SK-N-SH (cell line): ENCODE measurements around the gene MRPL18. TPM values are rescaled to one million over a fixed set of nuclear protein-coding genes. Genes with fewer than 3 reads are reported as not detected.
"Not testable (repeated sequence)": the region's sequence is repeated elsewhere in the genome, so short reads cannot be mapped to it uniquely, and the experiment has no call there.

Source experiments
- CTCF ChIA-PET: fragments of 300-600, 350-600 bp; formaldehyde crosslinking; extraction: SDS; loops from one replicate; lab custom pipeline; 2021; lab: Yijun Ruan, JAX
- POLR2A ChIA-PET: fragments of 350-600 bp; sonication (Branson Sonifier 250); formaldehyde crosslinking; extraction: SDS; loops from one replicate; lab custom pipeline; 2020; ENCODE audit warnings: antibody characterized with exemption, inconsistent platforms; lab: Yijun Ruan, JAX
- DNase-seq: peaks from one replicate; pipeline ENCODE4 v3.0.0; 2012
- H2AFZ ChIP-seq: fragments of 200-600 bp; sonication (generic); 2 replicates; pipeline ENCODE4 v1.8.1; 2016; ENCODE audit warnings: antibody characterized with exemption, mild to moderate bottlenecking, low read depth
- H3F3A ChIP-seq: fragments of 200-600 bp; sonication (generic); replicated peaks from 2 replicates; pipeline ENCODE3; 2016; ENCODE audit warnings: antibody characterized with exemption, mild to moderate bottlenecking; ENCODE audit not compliant: insufficient read depth
- H3K27ac ChIP-seq, 2 experiments: fragments of 200-500 bp in 1 of 2; fragments of 200-600 bp in 1 of 2; sonication (Bioruptor generic) in 1 of 2; sonication (generic), shearing (Covaris generic) in 1 of 2; 2 replicates each; pipeline versions ENCODE4 v1.5.1 to v1.6.1; 2014 to 2016; ENCODE audit warnings: low read depth in 2 of 2, inconsistent platforms in 1 of 2, low read length in 1 of 2, mild to moderate bottlenecking in 1 of 2, mixed read lengths in 1 of 2
- H3K27me3 ChIP-seq: fragments of 200-600 bp; sonication (generic), shearing (Covaris generic); 2 replicates; pipeline ENCODE4 v1.6.1; 2016; ENCODE audit warnings: mixed run types; ENCODE audit not compliant: insufficient read depth
- H3K36me3 ChIP-seq, 2 experiments: fragments of 200-500 bp in 1 of 2; fragments of 200-600 bp in 1 of 2; sonication (Bioruptor generic) in 1 of 2; sonication (generic) in 1 of 2; replicated peaks in 1 of 2; 2 replicates each; pipeline versions ENCODE3 to v1.5.1; 2014 to 2016; ENCODE audit warnings: low read length in 1 of 2, mild to moderate bottlenecking in 1 of 2; ENCODE audit not compliant: insufficient read depth in 2 of 2, control insufficient read depth in 1 of 2
- H3K4me1 ChIP-seq, 2 experiments: fragments of 200-500 bp in 1 of 2; fragments of 200-600 bp in 1 of 2; sonication (Bioruptor generic) in 1 of 2; sonication (generic), shearing (Covaris generic) in 1 of 2; 2 replicates each; pipeline versions ENCODE4 v1.5.1 to v1.6.1; 2014 to 2016; ENCODE audit warnings: low read depth in 1 of 2, low read length in 1 of 2, mixed run types in 1 of 2; ENCODE audit not compliant: insufficient read depth in 2 of 2, control insufficient read depth in 1 of 2
- H3K4me2 ChIP-seq: fragments of 200-600 bp; sonication (generic), shearing (Covaris generic); 2 replicates; pipeline ENCODE4 v1.6.1; 2017; ENCODE audit warnings: mixed run types
- H3K4me3 ChIP-seq, 2 experiments: fragments of 200-500 bp in 1 of 2; fragments of 200-600 bp in 1 of 2; sonication (Bioruptor generic) in 1 of 2; sonication (generic), shearing (Covaris generic) in 1 of 2; 2 replicates each; pipeline versions ENCODE4 v1.5.1 to v1.8.1; 2014 to 2016; ENCODE audit warnings: low read depth in 2 of 2, inconsistent platforms in 1 of 2, low read length in 1 of 2, mild to moderate bottlenecking in 1 of 2, mixed read lengths in 1 of 2, moderate library complexity in 1 of 2
- H3K79me2 ChIP-seq: fragments of 200-600 bp; sonication (generic); 2 replicates; pipeline ENCODE4 v1.8.1; 2017; ENCODE audit warnings: mild to moderate bottlenecking; ENCODE audit not compliant: insufficient read depth
- H3K9ac ChIP-seq: fragments of 200-600 bp; sonication (generic); 2 replicates; pipeline ENCODE4 v1.6.1; 2017; ENCODE audit warnings: mixed run types
- H3K9me2 ChIP-seq: fragments of 200-600 bp; sonication (generic); 2 replicates; pipeline ENCODE4 v1.6.1; 2017; ENCODE audit warnings: mixed run types
- H3K9me3 ChIP-seq: fragments of 200-600 bp; sonication (generic); 2 replicates; pipeline ENCODE4 v1.6.1; 2017; ENCODE audit warnings: mixed run types, mild to moderate bottlenecking, moderate library complexity
- H4K20me1 ChIP-seq: fragments of 200-600 bp; sonication (generic); 2 replicates; pipeline ENCODE4 v1.6.1; 2017; ENCODE audit warnings: mild to moderate bottlenecking, mixed run types; ENCODE audit not compliant: insufficient read depth
- CHD2 ChIP-seq: fragments of 150-350 bp; IDR thresholded peaks from 2 replicates; pipeline ENCODE4 v1.6.1; 2018; ENCODE audit warnings: low read length; ENCODE audit not compliant: partially characterized antibody
- EP300 ChIP-seq, 2 experiments: IDR thresholded peaks; 2 replicates each; pipeline versions ENCODE4 v1.4.0 to v1.6.1; 2012; ENCODE audit warnings: borderline replicate concordance in 1 of 2, low read depth in 1 of 2, low read length in 1 of 2
- EZH2phosphoT487 ChIP-seq: fragments of 200-600 bp; sonication (generic); IDR thresholded peaks from 2 replicates; pipeline ENCODE4 v1.6.1; 2017; ENCODE audit warnings: low read depth, mixed run types, mild to moderate bottlenecking, antibody characterized with exemption, moderate library complexity, borderline replicate concordance
- FOXJ3 ChIP-seq: sonication (generic); formaldehyde crosslinking; IDR thresholded peaks from 2 replicates; pipeline ENCODE4 v1.5.1; 2020; ENCODE audit warnings: mild to moderate bottlenecking, missing genetic modification reagents
- FOXM1 ChIP-seq: IDR thresholded peaks from 2 replicates; pipeline ENCODE4 v1.4.0; 2012; ENCODE audit warnings: low read depth, mild to moderate bottlenecking
- GABPA ChIP-seq: IDR thresholded peaks from 2 replicates; pipeline ENCODE4 v1.4.0; 2012; ENCODE audit warnings: low read depth, mild to moderate bottlenecking
- GATA2 ChIP-seq: sonication (generic); formaldehyde crosslinking; IDR thresholded peaks from 2 replicates; pipeline ENCODE4 v1.5.0; 2020; ENCODE audit warnings: mild to moderate bottlenecking, missing genetic modification reagents
- IRF3 ChIP-seq: fragments of 150-350 bp; IDR thresholded peaks from 2 replicates; pipeline ENCODE4 v1.6.1; 2016; ENCODE audit warnings: mild to moderate bottlenecking, low read depth, low read length
- JUND ChIP-seq: IDR thresholded peaks from 2 replicates; pipeline ENCODE4 v1.4.0; 2012
- NFIC ChIP-seq: IDR thresholded peaks from 2 replicates; pipeline ENCODE4 v1.4.0; 2012; ENCODE audit warnings: borderline replicate concordance
- NRF1 ChIP-seq: IDR thresholded peaks from 2 replicates; pipeline ENCODE4 v1.6.1; 2012; ENCODE audit warnings: low read depth, mild to moderate bottlenecking, low read length
- POLR2AphosphoS5 ChIP-seq: IDR thresholded peaks from 2 replicates; pipeline ENCODE4 v1.6.1; 2012; ENCODE audit warnings: low read depth, low read length
- RAD21 ChIP-seq: IDR thresholded peaks from 2 replicates; pipeline ENCODE4 v1.6.1; 2012; ENCODE audit warnings: mild to moderate bottlenecking, low read length
- RCOR1 ChIP-seq: fragments of 150-350 bp; IDR thresholded peaks from 2 replicates; pipeline ENCODE4 v1.6.1; 2017; ENCODE audit warnings: antibody characterized with exemption, low read length
- RXRA ChIP-seq: IDR thresholded peaks from 2 replicates; pipeline ENCODE4 v1.4.0; 2012; ENCODE audit warnings: low read depth, mild to moderate bottlenecking, borderline replicate concordance
- SMC3 ChIP-seq: IDR thresholded peaks from 2 replicates; pipeline ENCODE4 v1.6.1; 2012; ENCODE audit warnings: low read depth, low read length, improper control_type of control experiment
- TAF1 ChIP-seq: IDR thresholded peaks from 2 replicates; pipeline ENCODE4 v1.6.1; 2012; ENCODE audit warnings: low read depth, mild to moderate bottlenecking, low read length, moderate library complexity, borderline replicate concordance
- TCF12 ChIP-seq: IDR thresholded peaks from 2 replicates; pipeline ENCODE4 v1.4.0; 2012
- YY1 ChIP-seq: IDR thresholded peaks from 2 replicates; pipeline ENCODE4 v1.4.0; 2012; ENCODE audit warnings: low read depth, mild to moderate bottlenecking
- WGBS: methylation state at CpG from one replicate; pipeline ENCODE4 v1.1.6; 2017; ENCODE audit warnings: low lambda C conversion rate; 5-methylcytosine and 5-hydroxymethylcytosine counted together
- polyA plus RNA-seq, 3 experiments: library from polyadenylated mRNA; depleted of rRNA; stranded (reverse); fragments of >200 nt; gene quantifications; 2 replicates each; pipeline ENCODE4 v1.2.3, GENCODE V29; 2012

Gene MRPL18
- polyA plus RNA-seq, 1 of the 3 experiments (the other 2 are of a cell fraction): 84.4 TPM

DNA sequence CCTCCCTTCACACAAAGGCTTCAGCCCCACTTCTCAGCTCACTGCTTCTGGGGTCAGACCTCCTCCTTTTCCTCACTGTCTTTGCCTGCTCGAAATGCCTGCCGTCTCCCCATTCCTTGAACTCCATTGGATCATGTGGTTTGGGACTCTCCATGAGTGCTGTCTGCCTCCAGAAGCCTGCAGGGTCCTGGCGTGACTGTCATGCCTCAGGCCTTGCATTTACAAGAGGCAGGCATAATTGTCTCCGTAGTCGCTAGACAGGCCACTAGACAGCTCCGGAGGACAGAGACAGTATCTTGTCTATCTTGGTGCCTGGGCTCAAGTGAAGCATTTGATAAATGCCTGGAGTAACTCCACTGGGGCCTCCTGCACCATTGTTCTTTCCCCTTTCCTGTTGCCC, 25.1 kb downstream of the MRPL18 start:
- WGBS: 68% methylated on average over 6 of the region's 6 CpGs
- no peaks in the 10 kb centered on the region for H3K9me3 ChIP-seq
- no peaks in the 10 kb centered on the region for H3K36me3 ChIP-seq
- H3K9ac ChIP-seq: no peak overlapping the region
- TF ChIP-seq TCF12 (no peak), RCOR1 (no peak), GABPA (no peak), POLR2AphosphoS5 (no peak), EZH2phosphoT487 (no peak), YY1 (no peak), JUND (no peak), RAD21 (no peak), NRF1 (no peak), NFIC (no peak), FOXJ3 (no peak), SMC3 (no peak), FOXM1 (no peak), TAF1 (no peak), GATA2 (CRISPR knock-in tag) (no peak), EP300 (IDR thresholded peaks at IDR 0.05; ENCODE audit: borderline replicate concordance in 1 of 2, low read depth in 1 of 2, low read length in 1 of 2) (no peak), IRF3 (no peak), RXRA (no peak), CHD2 (no peak)
- no peaks in the 10 kb centered on the region; a peak in 1 of 4 replicates for H3K4me1 ChIP-seq
- H3K9me2 ChIP-seq: no peaks in the 10 kb centered on the region
- no peak for DNase-seq
- ChIA-PET POLR2A (no interaction called here), CTCF (no interaction called here)
- H3K27ac ChIP-seq: no peak overlapping the region
- H2AFZ ChIP-seq: no peak overlapping the region
- H3K79me2 ChIP-seq: no peaks in the 10 kb centered on the region
- no peaks in the 10 kb centered on the region for H3F3A ChIP-seq
- H3K27me3 ChIP-seq: no peaks in the 10 kb centered on the region; the same call in 1 of the 2 replicates
- H4K20me1 ChIP-seq: no peaks in the 10 kb centered on the region
- no peak overlapping the region for H3K4me3 ChIP-seq
- no peak overlapping the region for H3K4me2 ChIP-seq

GRCh38 chr6:159816775-159817174, 26.5 kb downstream of the MRPL18 start:
- H3K27me3 ChIP-seq, CTCF ChIA-PET, H3K4me3 ChIP-seq, H3K79me2 ChIP-seq, H3K4me1 ChIP-seq, DNase-seq, H3K36me3 ChIP-seq, H2AFZ ChIP-seq, H3K4me2 ChIP-seq, H3K9me2 ChIP-seq, H3K9ac ChIP-seq, H3F3A ChIP-seq, POLR2A ChIA-PET, H3K27ac ChIP-seq, H4K20me1 ChIP-seq, H3K9me3 ChIP-seq: not testable (repeated sequence)
- 58% methylated on average over 2 of the region's 3 CpGs for WGBS
